RKO (cell line): ENCODE measurements around the gene KRTAP13-2.

Experiments used
- DNase-seq: peaks from one replicate; pipeline ENCODE4 v3.0.0-alpha.2; 2016; ENCODE audit warnings: low spot score

The KRTAP13-2 gene, protein sequence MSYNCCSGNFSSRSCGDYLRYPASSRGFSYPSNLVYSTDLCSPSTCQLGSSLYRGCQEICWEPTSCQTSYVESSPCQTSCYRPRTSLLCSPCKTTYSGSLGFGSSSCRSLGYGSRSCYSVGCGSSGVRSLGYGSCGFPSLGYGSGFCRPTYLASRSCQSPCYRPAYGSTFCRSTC

DNA sequence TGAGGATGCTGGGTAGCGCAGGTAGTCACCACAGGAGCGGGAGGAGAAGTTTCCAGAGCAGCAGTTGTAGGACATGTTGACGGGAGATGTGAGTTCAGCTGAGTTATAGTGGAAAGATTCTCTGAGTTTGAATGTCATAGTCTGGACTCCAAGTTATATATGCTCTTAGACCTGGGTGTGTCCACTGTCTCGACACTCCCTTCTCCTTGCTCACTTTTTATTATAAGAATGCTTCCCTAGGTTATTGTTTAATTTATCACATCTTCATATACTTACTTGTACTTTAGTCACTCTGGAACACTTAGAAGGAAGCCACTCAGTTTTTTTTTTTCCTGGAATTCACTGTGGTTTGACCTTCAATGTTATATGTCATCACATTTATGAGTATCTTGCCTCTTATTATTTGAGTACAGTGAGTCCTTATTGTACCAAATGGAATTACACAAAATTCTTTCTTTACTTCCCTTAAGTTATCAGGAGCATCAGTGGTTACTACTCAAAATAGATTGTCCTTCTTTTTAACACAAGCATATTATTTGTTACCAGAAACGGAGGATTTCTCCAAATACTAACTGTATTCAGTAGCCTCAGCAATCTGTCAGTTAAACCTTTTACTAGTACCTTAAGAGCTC lies at the start of gene KRTAP13-2:
TSS of gene KRTAP13-2 (minus strand) at position 133 of the 632 bp plus-strand sequence. CDS start at position 75, 58 bp downstream.
- DNase-seq = no peak

- DNase-seq = no peak
Measured at GRCh38 chr21:30415993-30416392, 43.9 kb upstream of the KRTAP13-2 start.

GRCh38 chr21:30408782-30409494 lies 36.9 kb upstream of the KRTAP13-2 start:
- peak; percentile 92 for DNase-seq

GRCh38 chr21:30395731-30396130 lies 23.7 kb upstream of the KRTAP13-2 start, which contains the start of gene KRTAP13-1:
KRTAP13-1 (plus strand) TSS chr21:30396031; CDS start chr21:30396087, 56 bp downstream.
- no peak for DNase-seq

- DNase-seq = no peak
Measured at GRCh38 chr21:30391492-30392025, 19.5 kb upstream of the KRTAP13-2 start.

GRCh38 chr21:30382201-30382600 lies 10.1 kb upstream of the KRTAP13-2 start:
- no peak for DNase-seq

GRCh38 chr21:30355906-30356305 lies 16.2 kb downstream of the KRTAP13-2 start:
- no peak for DNase-seq

GRCh38 chr21:30354308-30355005 lies 17.6 kb downstream of the KRTAP13-2 start:
- no peak for DNase-seq

DNA sequence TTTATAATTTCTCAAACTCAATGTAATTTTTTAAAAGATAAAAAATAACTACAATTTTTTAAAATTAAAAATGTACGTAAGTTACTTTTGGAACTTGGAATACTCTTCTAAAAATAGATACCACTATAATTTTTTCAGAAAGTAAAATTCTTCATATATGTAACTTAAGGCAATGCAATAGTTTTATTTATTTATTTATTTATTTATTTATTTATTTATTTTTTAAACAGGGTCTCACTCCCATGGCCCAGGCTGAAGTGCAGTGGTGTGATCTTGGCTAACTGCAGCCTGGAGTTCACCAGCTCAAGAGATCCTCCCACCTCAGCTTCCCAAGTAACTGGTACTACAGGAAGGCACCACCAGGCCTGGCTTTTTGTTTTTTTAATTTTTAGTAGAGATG lies 20.5 kb downstream of the KRTAP13-2 start:
- DNase-seq = no peak

DNA sequence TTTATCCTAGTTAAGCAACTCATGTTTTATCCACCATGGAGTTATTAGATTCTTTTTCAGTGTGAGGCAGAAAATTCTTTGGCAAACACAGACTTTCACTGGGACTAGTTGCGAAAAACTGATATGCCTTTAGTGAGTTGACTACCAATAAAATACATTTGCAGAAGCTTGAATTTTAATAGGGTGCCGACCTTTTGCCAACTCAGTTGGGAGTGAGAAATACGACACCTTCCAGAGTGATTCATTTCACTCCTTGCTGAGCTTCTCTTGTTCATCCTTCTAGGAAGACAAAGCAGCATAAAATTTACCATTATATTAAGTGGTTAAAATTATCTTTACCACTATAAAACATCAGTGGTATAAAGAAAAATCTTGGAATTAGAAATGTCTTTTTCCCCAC lies 22.5 kb downstream of the KRTAP13-2 start:
- peak; percentile 3 for DNase-seq

GRCh38 chr21:30348506-30348905 lies 23.6 kb downstream of the KRTAP13-2 start, which contains the start of gene KRTAP23-1:
KRTAP23-1 (minus strand) TSS chr21:30348606; CDS start chr21:30348606, 0 bp downstream.
- DNase-seq = no peak

- DNase-seq = no peak
Measured at GRCh38 chr21:30345014-30345413, 27.1 kb downstream of the KRTAP13-2 start.

GRCh38 chr21:30340714-30341573 lies 31.1 kb downstream of the KRTAP13-2 start:
- peak; percentile 53 for DNase-seq

GRCh38 chr21:30338717-30339116 lies 33.4 kb downstream of the KRTAP13-2 start:
- no peak for DNase-seq

GRCh38 chr21:30337772-30338171 lies 34.3 kb downstream of the KRTAP13-2 start:
- DNase-seq = no peak

DNA sequence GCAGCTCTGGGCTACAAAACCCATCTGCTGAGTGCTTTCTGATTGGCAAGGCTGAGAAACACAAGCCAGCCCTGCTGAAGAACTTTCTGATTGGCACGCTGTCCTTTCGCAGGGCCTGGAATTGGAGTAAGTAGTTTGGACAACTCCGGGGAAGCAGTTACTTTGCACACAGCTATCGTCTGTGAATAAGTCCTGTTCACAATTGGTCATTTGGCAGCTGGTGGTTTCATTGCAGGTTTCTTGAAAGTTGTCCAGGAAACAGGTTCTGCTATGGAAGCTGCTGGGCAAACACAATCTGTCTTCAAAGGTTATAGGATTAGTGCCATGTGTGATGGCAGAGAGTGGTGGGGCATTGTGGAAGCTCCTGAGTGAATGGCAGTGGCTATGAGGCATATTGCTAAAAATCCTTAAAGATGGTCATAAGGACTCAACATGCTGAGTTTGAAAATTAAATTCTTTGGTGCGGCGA lies 34.8 kb downstream of the KRTAP13-2 start, which contains the start of gene KRTAP27-1:
TSS of gene KRTAP27-1 (minus strand) at position 419 of the 469 bp plus-strand sequence. CDS start at position 393, 26 bp downstream.
- DNase-seq = no peak

- no peak for DNase-seq
Measured at GRCh38 chr21:30336596-30336995, 35.5 kb downstream of the KRTAP13-2 start.

DNA sequence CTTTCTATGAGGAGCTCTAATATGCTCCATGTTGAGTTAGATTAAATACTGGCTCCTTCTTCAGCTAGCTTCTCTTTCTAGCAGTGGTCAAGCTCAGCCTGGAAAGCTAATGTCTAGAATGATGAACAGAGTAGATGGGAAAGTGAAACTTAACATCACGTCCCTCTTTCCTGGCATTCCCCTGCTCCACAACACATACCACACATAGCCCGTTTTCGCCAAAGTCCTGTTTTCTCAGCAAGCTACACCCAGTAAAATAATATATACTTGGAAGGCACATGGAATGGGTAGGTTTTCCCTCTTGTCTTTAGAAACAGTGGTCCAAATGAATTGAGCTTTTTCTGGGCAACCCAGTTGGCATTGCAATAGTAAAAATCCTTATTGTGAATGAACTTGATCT lies 38.3 kb downstream of the KRTAP13-2 start:
- no peak for DNase-seq

DNA sequence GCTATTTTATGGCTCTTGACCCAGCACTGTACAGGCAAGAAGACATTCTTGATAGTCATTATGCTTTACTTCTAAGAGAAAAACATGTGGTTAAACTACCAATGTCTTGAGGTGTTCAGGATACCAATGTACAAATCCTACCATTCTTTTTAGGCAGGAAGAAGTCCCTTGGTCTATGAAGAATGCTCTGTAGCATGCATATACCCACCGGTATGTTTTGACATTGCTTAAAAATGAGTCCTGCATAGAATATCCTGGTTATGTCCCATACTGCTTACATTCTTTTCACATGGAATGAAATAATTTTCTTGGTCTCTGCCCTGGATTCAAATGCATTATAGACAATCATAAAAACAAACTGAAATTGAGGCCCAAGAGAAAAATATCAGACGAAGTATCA lies 39.4 kb downstream of the KRTAP13-2 start:
- DNase-seq = no peak

DNA sequence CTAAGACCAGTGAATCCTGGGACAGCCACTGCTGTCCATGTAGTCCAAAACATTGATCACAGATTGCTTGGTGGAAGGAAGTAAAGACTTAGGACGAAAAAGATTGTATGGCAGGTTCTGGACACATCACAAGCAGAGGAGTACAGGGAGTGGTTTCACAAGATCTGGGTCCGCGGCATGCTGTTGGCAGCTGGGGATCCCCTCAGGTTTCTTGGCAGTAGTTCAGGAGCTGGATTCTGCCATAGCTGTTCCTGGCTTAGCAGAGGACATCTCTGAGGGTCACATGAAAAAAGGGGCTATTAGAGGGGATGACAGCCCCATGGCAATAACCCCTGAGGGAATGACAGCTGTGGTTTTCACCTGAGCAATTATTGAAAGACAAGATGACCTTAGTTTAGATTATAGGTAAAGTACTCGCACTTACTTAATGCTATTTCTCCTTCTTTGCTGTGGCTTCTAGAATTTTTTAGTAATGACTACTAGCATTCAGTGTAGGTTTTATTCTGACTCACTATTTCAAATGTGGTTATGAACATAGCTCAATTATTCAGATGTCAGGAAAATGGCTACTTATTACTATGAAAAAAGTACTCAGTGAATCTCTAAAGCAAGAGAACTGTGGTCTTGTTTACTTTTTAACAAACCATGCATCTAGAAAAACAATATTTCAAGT lies 42.7 kb downstream of the KRTAP13-2 start:
- DNase-seq = no peak
